Measurements from ENCODE around the gene PRR30. TPM values are rescaled to one million over a fixed set of nuclear protein-coding genes. Genes with fewer than 3 reads are reported as not detected.

PRR30 gene
- total RNA-seq, 1 experiment from 2014 or later, result not detected

GRCh38 chr2:27179344-27180000 is 40.3 kb upstream of the PRR30 start (continued):
- no peak for TF ChIP-seq EZH2 (IDR thresholded peaks at IDR 0.05)
- TF ChIP-seq, protein P1, sequence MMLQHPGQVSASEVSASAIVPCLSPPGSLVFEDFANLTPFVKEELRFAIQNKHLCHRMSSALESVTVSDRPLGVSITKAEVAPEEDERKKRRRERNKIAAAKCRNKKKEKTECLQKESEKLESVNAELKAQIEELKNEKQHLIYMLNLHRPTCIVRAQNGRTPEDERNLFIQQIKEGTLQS (IDR thresholded peaks at IDR 0.05), result no peak
- no peak for TF ChIP-seq POLR2AphosphoS5 (IDR thresholded peaks at IDR 0.05; ENCODE audit: low read depth, low read length)
- no peak for TF ChIP-seq RAD21 (IDR thresholded peaks at IDR 0.05; ENCODE audit: low read depth)
- no peak for TF ChIP-seq YY1 (IDR thresholded peaks at IDR 0.05; ENCODE audit: extremely low read depth, insufficient replicate concordance, low read depth, low read length)
- TF ChIP-seq EGR1 (IDR thresholded peaks at IDR 0.05; ENCODE audit: low read depth), result no peak
- no peak for TF ChIP-seq ZFX (IDR thresholded peaks at IDR 0.05)
- no peak for TF ChIP-seq CTCF (IDR thresholded peaks at IDR 0.05 in 2 of 3, conservative IDR thresholded peaks at IDR 0.05 in 1 of 3; ENCODE audit: borderline replicate concordance in 1 of 3, insufficient read depth in 1 of 3, low read depth in 2 of 3, low read length in 2 of 3)
- TF ChIP-seq EZH2phosphoT487 (IDR thresholded peaks at IDR 0.05; ENCODE audit: borderline replicate concordance), result no peak
- no peak for TF ChIP-seq FOSL1 (IDR thresholded peaks at IDR 0.05; ENCODE audit: low read depth)

DNA sequence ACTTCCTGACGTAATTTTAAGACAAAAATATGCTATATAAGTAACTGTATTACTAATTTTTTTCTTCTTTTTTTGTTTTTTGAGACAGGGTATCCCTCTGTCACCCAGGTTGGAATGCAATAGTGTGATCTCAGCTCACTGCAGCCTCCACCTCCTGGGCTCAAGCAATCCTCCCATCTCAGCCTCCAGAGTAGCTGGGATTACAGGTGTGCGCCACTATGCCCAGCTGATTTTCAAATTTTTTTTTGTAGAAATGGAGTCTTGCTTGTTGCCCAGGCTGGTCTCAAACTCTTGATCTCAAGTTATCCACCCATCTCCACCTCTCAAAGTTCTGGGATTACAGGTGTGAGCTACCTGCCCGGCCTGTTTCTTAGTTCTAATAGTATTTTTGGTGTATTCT is 39.3 kb upstream of the PRR30 start:
- H3K27me3 ChIP-seq (ENCODE audit: insufficient read depth, low read length), result peaks cover 16% of the 10 kb centered on the region; the same call in 1 of the 2 replicates
- ATAC-seq, result no peak
- intact Hi-C loops (cut with micrococcal nuclease), result no loop called here

More for the DNA sequence above, 39.3 kb upstream of the PRR30 start:
- TF ChIP-seq SIN3A (IDR thresholded peaks at IDR 0.05; ENCODE audit: low read depth) (no peak), ZNF274 (IDR thresholded peaks at IDR 0.05; ENCODE audit: low read depth, low read length) (no peak), RAD21 (IDR thresholded peaks at IDR 0.05; ENCODE audit: low read depth) (no peak), ELF1 (IDR thresholded peaks at IDR 0.05; ENCODE audit: borderline replicate concordance, low read depth) (no peak)
- Histone ChIP-seq H4K20me1 (ENCODE audit: insufficient read depth) (no peaks in the 10 kb centered on the region), H3K9ac (ENCODE audit: low read length) (no peak overlapping the region), H3K9me2 (ENCODE audit: insufficient read depth) (no peaks in the 10 kb centered on the region), H3K4me2 (ENCODE audit: low read length) (no peak overlapping the region), H3K4me1 (ENCODE audit: control insufficient read depth in 1 of 2, insufficient read depth in 2 of 2, low read length in 2 of 2) (no peaks in the 10 kb centered on the region), H2AFZ (ENCODE audit: low read depth, low read length, poor library complexity, severe bottlenecking) (no peak overlapping the region), H3K79me2 (ENCODE audit: insufficient read depth, low read length) (no peaks in the 10 kb centered on the region), H3K27ac (ENCODE audit: low read depth, low read length) (no peak overlapping the region), H3K4me3 (replicated peaks in 1 of 2; ENCODE audit: low read depth in 1 of 2, low read length in 2 of 2) (no peak overlapping the region), H3K9me3 (ENCODE audit: control insufficient read depth in 1 of 2, insufficient read depth in 1 of 2, low read depth in 1 of 2, low read length in 2 of 2) (no peaks in the 10 kb centered on the region), H3K36me3 (ENCODE audit: control insufficient read depth in 1 of 2, insufficient read depth in 2 of 2, low read length in 2 of 2) (no peaks in the 10 kb centered on the region)
- no peak for DNase-seq (ENCODE audit: low read depth, low spot score)
- POLR2A ChIA-PET, result no interaction called here
- CTCF ChIA-PET, result no interaction called here
- BruUV-seq (replicated peaks), result no TSS peak
- RAD21 ChIA-PET (ENCODE audit: low non-redundant PET in 1 of 2, low total read pairs in 2 of 2, uncharacterized antibody in 2 of 2, unreplicated experiment in 2 of 2), result no interaction called here

Data from HCT116 (cell line).